ENCODE results near the gene STMN3.

DNA sequence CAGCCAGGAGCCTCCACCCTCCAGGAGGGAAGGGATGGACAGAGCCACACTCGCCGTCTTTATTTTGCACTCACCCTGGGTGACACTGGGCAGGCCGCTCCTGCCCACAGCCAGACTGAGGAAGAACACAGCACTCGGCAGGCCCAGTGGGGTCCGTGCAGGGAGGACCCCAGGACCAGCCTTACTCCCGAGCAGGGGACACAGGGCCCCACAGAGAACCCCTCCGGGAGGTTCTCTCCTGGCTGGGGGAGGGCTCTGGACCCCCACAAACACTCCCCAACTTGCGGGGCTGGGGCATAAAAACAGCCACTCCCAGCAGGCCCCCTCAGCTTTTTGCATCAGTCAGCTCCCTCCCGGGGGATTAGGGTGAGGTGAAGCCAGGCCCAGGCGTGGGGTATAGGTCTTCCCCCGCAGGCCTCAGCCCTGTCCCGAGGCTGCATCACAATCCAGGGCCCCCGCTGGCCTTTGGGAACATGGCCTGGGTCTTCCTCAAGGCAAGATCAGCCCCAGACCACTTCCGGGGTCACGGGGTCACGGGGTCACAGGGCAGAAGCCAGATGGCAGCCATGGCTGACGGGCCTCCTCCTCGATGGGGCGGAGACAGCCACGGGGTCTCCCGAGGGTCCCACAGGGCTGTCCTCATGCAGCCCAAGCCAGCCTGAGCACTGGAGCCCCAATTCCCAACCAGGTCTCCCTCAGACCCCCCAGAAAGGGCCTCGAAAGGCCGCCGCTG lies 46.4 kb upstream of the STMN3 start:
- TF ChIP-seq, protein P1, sequence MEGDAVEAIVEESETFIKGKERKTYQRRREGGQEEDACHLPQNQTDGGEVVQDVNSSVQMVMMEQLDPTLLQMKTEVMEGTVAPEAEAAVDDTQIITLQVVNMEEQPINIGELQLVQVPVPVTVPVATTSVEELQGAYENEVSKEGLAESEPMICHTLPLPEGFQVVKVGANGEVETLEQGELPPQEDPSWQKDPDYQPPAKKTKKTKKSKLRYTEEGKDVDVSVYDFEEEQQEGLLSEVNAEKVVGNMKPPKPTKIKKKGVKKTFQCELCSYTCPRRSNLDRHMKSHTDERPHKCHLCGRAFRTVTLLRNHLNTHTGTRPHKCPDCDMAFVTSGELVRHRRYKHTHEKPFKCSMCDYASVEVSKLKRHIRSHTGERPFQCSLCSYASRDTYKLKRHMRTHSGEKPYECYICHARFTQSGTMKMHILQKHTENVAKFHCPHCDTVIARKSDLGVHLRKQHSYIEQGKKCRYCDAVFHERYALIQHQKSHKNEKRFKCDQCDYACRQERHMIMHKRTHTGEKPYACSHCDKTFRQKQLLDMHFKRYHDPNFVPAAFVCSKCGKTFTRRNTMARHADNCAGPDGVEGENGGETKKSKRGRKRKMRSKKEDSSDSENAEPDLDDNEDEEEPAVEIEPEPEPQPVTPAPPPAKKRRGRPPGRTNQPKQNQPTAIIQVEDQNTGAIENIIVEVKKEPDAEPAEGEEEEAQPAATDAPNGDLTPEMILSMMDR (IDR thresholded peaks at IDR 0.05; ENCODE audit: control extremely low read depth in 1 of 3, insufficient read depth in 1 of 3, low read depth in 1 of 3, low read length in 3 of 3) = no peak
- TF ChIP-seq POU5F1 (IDR thresholded peaks at IDR 0.05; ENCODE audit: low read depth, low read length) (no peak), HDAC2 (IDR thresholded peaks at IDR 0.05; ENCODE audit: borderline replicate concordance in 1 of 2, low read depth in 2 of 2, low read length in 2 of 2) (no peak), SRF (IDR thresholded peaks at IDR 0.05; ENCODE audit: low read depth, low read length) (no peak), CREB1 (IDR thresholded peaks at IDR 0.05) (no peak)
- TF ChIP-seq, protein P2, sequence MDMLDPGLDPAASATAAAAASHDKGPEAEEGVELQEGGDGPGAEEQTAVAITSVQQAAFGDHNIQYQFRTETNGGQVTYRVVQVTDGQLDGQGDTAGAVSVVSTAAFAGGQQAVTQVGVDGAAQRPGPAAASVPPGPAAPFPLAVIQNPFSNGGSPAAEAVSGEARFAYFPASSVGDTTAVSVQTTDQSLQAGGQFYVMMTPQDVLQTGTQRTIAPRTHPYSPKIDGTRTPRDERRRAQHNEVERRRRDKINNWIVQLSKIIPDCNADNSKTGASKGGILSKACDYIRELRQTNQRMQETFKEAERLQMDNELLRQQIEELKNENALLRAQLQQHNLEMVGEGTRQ (IDR thresholded peaks at IDR 0.05; ENCODE audit: low read length) = no peak
- TF ChIP-seq, protein P3, sequence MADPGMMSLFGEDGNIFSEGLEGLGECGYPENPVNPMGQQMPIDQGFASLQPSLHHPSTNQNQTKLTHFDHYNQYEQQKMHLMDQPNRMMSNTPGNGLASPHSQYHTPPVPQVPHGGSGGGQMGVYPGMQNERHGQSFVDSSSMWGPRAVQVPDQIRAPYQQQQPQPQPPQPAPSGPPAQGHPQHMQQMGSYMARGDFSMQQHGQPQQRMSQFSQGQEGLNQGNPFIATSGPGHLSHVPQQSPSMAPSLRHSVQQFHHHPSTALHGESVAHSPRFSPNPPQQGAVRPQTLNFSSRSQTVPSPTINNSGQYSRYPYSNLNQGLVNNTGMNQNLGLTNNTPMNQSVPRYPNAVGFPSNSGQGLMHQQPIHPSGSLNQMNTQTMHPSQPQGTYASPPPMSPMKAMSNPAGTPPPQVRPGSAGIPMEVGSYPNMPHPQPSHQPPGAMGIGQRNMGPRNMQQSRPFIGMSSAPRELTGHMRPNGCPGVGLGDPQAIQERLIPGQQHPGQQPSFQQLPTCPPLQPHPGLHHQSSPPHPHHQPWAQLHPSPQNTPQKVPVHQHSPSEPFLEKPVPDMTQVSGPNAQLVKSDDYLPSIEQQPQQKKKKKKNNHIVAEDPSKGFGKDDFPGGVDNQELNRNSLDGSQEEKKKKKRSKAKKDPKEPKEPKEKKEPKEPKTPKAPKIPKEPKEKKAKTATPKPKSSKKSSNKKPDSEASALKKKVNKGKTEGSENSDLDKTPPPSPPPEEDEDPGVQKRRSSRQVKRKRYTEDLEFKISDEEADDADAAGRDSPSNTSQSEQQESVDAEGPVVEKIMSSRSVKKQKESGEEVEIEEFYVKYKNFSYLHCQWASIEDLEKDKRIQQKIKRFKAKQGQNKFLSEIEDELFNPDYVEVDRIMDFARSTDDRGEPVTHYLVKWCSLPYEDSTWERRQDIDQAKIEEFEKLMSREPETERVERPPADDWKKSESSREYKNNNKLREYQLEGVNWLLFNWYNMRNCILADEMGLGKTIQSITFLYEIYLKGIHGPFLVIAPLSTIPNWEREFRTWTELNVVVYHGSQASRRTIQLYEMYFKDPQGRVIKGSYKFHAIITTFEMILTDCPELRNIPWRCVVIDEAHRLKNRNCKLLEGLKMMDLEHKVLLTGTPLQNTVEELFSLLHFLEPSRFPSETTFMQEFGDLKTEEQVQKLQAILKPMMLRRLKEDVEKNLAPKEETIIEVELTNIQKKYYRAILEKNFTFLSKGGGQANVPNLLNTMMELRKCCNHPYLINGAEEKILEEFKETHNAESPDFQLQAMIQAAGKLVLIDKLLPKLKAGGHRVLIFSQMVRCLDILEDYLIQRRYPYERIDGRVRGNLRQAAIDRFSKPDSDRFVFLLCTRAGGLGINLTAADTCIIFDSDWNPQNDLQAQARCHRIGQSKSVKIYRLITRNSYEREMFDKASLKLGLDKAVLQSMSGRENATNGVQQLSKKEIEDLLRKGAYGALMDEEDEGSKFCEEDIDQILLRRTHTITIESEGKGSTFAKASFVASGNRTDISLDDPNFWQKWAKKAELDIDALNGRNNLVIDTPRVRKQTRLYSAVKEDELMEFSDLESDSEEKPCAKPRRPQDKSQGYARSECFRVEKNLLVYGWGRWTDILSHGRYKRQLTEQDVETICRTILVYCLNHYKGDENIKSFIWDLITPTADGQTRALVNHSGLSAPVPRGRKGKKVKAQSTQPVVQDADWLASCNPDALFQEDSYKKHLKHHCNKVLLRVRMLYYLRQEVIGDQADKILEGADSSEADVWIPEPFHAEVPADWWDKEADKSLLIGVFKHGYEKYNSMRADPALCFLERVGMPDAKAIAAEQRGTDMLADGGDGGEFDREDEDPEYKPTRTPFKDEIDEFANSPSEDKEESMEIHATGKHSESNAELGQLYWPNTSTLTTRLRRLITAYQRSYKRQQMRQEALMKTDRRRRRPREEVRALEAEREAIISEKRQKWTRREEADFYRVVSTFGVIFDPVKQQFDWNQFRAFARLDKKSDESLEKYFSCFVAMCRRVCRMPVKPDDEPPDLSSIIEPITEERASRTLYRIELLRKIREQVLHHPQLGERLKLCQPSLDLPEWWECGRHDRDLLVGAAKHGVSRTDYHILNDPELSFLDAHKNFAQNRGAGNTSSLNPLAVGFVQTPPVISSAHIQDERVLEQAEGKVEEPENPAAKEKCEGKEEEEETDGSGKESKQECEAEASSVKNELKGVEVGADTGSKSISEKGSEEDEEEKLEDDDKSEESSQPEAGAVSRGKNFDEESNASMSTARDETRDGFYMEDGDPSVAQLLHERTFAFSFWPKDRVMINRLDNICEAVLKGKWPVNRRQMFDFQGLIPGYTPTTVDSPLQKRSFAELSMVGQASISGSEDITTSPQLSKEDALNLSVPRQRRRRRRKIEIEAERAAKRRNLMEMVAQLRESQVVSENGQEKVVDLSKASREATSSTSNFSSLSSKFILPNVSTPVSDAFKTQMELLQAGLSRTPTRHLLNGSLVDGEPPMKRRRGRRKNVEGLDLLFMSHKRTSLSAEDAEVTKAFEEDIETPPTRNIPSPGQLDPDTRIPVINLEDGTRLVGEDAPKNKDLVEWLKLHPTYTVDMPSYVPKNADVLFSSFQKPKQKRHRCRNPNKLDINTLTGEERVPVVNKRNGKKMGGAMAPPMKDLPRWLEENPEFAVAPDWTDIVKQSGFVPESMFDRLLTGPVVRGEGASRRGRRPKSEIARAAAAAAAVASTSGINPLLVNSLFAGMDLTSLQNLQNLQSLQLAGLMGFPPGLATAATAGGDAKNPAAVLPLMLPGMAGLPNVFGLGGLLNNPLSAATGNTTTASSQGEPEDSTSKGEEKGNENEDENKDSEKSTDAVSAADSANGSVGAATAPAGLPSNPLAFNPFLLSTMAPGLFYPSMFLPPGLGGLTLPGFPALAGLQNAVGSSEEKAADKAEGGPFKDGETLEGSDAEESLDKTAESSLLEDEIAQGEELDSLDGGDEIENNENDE (IDR thresholded peaks at IDR 0.05; ENCODE audit: insufficient replicate concordance, low read length) = no peak

All from H1 (cell line).